ENCODE data around the gene MTG2. TPM values are rescaled to one million over a fixed set of nuclear protein-coding genes. Genes with fewer than 3 reads are reported as not detected.

The MTG2 gene
- total RNA-seq, 1 experiment from 2014 or later, result 56.8 TPM

DNA sequence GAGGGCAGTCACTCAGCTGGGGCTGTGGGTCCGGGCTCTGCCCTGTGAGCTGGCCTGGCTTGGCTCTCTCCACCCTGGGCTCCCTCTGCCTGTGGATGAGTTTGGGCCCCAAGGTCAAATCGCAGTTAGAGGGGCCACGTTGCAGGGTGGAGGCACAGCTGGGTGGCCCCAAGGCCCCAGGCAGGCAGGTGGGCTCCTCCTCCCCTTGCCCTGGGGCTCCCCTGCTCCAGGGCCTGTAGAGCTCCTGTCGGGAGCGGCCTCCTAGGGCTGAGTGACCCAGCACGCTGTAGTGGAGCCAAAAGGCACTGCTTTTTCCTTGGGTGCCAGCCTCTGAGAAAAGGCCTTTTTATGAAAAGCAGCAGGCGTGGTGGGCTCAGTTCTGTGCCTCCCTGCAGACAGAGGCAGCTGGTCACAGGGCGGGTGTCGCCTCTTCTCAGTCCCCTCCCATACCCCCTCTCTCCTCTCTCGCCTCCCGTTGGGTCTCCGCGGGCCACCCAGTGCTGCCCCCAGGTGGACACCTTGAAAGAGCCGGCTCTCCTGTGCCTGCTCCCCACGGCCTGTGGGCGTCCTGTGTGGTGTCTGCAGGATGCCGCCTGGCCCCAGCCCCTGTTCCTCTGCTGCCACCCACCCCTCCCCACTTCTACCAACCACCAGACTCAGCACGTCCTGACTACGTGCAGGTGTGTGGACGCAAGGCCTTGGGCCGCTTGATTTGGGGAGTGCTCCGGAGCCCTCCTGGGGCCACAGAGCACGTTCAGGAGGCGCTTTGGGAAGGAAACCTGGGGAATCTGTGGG is 26.0 kb upstream of the MTG2 start:
- in situ Hi-C loops (cut with HindIII; ENCODE audit: low pct_unique_long_range_greater_than_20kb, low sequenced_read_pairs) (no loop called here), intact Hi-C loops (cut with micrococcal nuclease; ENCODE audit: unreplicated experiment) (no loop called here)
- H3K27ac ChIP-seq (ENCODE audit: low read length), result no peak overlapping the region
- TF ChIP-seq, protein P1, sequence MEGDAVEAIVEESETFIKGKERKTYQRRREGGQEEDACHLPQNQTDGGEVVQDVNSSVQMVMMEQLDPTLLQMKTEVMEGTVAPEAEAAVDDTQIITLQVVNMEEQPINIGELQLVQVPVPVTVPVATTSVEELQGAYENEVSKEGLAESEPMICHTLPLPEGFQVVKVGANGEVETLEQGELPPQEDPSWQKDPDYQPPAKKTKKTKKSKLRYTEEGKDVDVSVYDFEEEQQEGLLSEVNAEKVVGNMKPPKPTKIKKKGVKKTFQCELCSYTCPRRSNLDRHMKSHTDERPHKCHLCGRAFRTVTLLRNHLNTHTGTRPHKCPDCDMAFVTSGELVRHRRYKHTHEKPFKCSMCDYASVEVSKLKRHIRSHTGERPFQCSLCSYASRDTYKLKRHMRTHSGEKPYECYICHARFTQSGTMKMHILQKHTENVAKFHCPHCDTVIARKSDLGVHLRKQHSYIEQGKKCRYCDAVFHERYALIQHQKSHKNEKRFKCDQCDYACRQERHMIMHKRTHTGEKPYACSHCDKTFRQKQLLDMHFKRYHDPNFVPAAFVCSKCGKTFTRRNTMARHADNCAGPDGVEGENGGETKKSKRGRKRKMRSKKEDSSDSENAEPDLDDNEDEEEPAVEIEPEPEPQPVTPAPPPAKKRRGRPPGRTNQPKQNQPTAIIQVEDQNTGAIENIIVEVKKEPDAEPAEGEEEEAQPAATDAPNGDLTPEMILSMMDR (IDR thresholded peaks at IDR 0.05), result peak; percentile 92
- TF ChIP-seq, protein P2, sequence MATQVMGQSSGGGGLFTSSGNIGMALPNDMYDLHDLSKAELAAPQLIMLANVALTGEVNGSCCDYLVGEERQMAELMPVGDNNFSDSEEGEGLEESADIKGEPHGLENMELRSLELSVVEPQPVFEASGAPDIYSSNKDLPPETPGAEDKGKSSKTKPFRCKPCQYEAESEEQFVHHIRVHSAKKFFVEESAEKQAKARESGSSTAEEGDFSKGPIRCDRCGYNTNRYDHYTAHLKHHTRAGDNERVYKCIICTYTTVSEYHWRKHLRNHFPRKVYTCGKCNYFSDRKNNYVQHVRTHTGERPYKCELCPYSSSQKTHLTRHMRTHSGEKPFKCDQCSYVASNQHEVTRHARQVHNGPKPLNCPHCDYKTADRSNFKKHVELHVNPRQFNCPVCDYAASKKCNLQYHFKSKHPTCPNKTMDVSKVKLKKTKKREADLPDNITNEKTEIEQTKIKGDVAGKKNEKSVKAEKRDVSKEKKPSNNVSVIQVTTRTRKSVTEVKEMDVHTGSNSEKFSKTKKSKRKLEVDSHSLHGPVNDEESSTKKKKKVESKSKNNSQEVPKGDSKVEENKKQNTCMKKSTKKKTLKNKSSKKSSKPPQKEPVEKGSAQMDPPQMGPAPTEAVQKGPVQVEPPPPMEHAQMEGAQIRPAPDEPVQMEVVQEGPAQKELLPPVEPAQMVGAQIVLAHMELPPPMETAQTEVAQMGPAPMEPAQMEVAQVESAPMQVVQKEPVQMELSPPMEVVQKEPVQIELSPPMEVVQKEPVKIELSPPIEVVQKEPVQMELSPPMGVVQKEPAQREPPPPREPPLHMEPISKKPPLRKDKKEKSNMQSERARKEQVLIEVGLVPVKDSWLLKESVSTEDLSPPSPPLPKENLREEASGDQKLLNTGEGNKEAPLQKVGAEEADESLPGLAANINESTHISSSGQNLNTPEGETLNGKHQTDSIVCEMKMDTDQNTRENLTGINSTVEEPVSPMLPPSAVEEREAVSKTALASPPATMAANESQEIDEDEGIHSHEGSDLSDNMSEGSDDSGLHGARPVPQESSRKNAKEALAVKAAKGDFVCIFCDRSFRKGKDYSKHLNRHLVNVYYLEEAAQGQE (IDR thresholded peaks at IDR 0.05; ENCODE audit: insufficient read depth in 1 of 2, low read depth in 2 of 2, low read length in 1 of 2), result no peak
- TF ChIP-seq POLR2AphosphoS5 (IDR thresholded peaks at IDR 0.05; ENCODE audit: low read depth, low read length) (no peak), TCF7L2 (IDR thresholded peaks at IDR 0.05; ENCODE audit: low read depth, low read length) (no peak), SIN3A (IDR thresholded peaks at IDR 0.05; ENCODE audit: borderline replicate concordance, insufficient read depth, low read depth, low read length) (no peak)
- ChIA-PET CTCF (interaction anchor here (0.7 to 0.9 kb wide), 2 partner anchors 89 to 146 kb away, joined by 3 read pairs; no protein-coding TSS in a partner anchor), POLR2A (no interaction called here)
- peaks cover 17% of the 10 kb centered on the region for H3K4me1 ChIP-seq (ENCODE audit: control insufficient read depth, insufficient read depth, low read length)
- no TSS peak for BruUV-seq (replicated peaks)
- no peak overlapping the region for H3K4me3 ChIP-seq (ENCODE audit: low read depth in 2 of 2, low read length in 2 of 2)
- no peak for DNase-seq (ENCODE audit: low read depth, low spot score)
- H3K27me3 ChIP-seq (ENCODE audit: control insufficient read depth, insufficient read depth, low read length), result no peaks in the 10 kb centered on the region
- no peaks in the 10 kb centered on the region for H3K36me3 ChIP-seq (ENCODE audit: control insufficient read depth, insufficient read depth, low read length)
- ATAC-seq, result peak; percentile 82
- H3K9me3 ChIP-seq (ENCODE audit: control insufficient read depth, insufficient read depth, low read depth, low read length), result no peaks in the 10 kb centered on the region

DNA sequence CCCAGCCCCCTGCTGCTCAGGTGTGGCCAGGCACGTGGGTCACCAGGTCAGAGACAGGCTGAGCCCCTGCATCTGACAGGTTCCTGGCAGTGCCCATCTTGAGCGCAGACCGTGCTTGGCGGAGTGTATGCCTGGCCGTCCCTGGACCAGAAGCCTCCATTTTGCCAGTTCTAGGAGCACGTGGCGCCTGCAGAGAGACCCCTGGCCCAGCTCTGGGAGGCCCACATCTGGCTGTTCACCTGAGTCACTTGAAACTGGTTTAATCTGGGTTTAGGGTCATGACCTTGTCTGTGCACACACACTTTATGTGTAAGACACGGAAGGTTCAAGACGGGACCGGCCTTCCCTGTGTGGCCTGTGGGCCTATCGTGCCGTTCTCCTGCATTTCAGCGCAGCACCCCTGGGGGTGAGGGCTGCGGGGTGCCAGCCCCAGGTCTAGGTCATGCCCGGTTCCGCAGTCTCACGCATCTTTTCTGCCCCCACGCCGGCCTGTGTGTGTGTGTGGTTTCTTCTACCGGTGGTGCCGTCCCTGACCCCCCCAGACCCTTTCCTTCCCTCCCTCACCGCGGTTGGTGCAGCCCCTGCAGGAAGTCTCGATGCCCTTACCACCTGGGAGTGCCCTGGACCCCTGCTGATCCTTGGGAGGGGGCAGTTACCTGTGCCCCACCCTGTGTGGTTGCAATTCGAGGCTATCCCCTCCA is 25.3 kb upstream of the MTG2 start:
- Histone ChIP-seq H3K36me3 (ENCODE audit: control insufficient read depth, insufficient read depth, low read length) (no peaks in the 10 kb centered on the region), H3K27me3 (ENCODE audit: control insufficient read depth, insufficient read depth, low read length) (no peaks in the 10 kb centered on the region), H3K4me3 (ENCODE audit: low read depth in 2 of 2, low read length in 2 of 2) (no peak overlapping the region), H3K9me3 (ENCODE audit: control insufficient read depth, insufficient read depth, low read depth, low read length) (no peaks in the 10 kb centered on the region), H3K4me1 (ENCODE audit: control insufficient read depth, insufficient read depth, low read length) (peaks cover 17% of the 10 kb centered on the region), H3K27ac (ENCODE audit: low read length) (no peak overlapping the region)
- ATAC-seq (no peak), DNase-seq (ENCODE audit: low read depth, low spot score) (no peak)
- intact Hi-C loops (cut with micrococcal nuclease; ENCODE audit: unreplicated experiment) (no loop called here), in situ Hi-C loops (cut with HindIII; ENCODE audit: low pct_unique_long_range_greater_than_20kb, low sequenced_read_pairs) (no loop called here)
- BruUV-seq (replicated peaks), result no TSS peak
- POLR2A ChIA-PET, result no interaction called here
- CTCF ChIA-PET, result no interaction called here
- TF ChIP-seq SIN3A (IDR thresholded peaks at IDR 0.05; ENCODE audit: borderline replicate concordance, insufficient read depth, low read depth, low read length) (no peak), TCF7L2 (IDR thresholded peaks at IDR 0.05; ENCODE audit: low read depth, low read length) (no peak), POLR2AphosphoS5 (IDR thresholded peaks at IDR 0.05; ENCODE audit: low read depth, low read length) (no peak)
- TF ChIP-seq, protein P1 (IDR thresholded peaks at IDR 0.05), result no peak
- TF ChIP-seq, protein P2 (IDR thresholded peaks at IDR 0.05; ENCODE audit: insufficient read depth in 1 of 2, low read depth in 2 of 2, low read length in 1 of 2), result no peak
